ENCODE data around the gene SCAMP2. TPM values are rescaled to one million over a fixed set of nuclear protein-coding genes. Genes with fewer than 3 reads are reported as not detected.

The SCAMP2 gene
- total and polyA plus RNA-seq, 2 experiments from 2014 or later, result 34.7 to 51.3 TPM

GRCh38 chr15:74838137-74838516 is 35.0 kb downstream of the SCAMP2 start:
- no peak overlapping the region for H3K4me3 ChIP-seq
- peaks cover 23% of the 10 kb centered on the region for H3K27me3 Mint-ChIP-seq (ENCODE audit: insufficient read depth, low read depth, poor library complexity)
- ATAC-seq, result no peak
- H3F3A ChIP-seq (replicated peaks; ENCODE audit: low read depth), result peaks cover 4% of the 10 kb centered on the region; the same call in 1 of the 2 replicates
- H2AFZ ChIP-seq, result no peak overlapping the region
- no peaks in the 10 kb centered on the region; the same call in 1 of the 2 replicates for H3K36me3 ChIP-seq (ENCODE audit: insufficient read depth)
- H3K4me2 ChIP-seq, result no peak overlapping the region
- no peak overlapping the region for H3K4me3 Mint-ChIP-seq
- no peaks in the 10 kb centered on the region for H3K79me2 ChIP-seq (replicated peaks; ENCODE audit: insufficient read depth)
- DNase-seq (ENCODE audit: low spot score), result no peak
- no peaks in the 10 kb centered on the region; the same call in 1 of the 2 replicates for H3K4me1 ChIP-seq (ENCODE audit: insufficient read depth)
- H3K4me1 Mint-ChIP-seq, result peaks cover 34% of the 10 kb centered on the region
- no peaks in the 10 kb centered on the region; the same call in 1 of the 2 replicates for H4K20me1 ChIP-seq (replicated peaks; ENCODE audit: insufficient read depth)
- no peak for TF ChIP-seq CREB1 (CRISPR knock-in tag; IDR thresholded peaks at IDR 0.05; ENCODE audit: low read depth)
- TF ChIP-seq, protein P1, sequence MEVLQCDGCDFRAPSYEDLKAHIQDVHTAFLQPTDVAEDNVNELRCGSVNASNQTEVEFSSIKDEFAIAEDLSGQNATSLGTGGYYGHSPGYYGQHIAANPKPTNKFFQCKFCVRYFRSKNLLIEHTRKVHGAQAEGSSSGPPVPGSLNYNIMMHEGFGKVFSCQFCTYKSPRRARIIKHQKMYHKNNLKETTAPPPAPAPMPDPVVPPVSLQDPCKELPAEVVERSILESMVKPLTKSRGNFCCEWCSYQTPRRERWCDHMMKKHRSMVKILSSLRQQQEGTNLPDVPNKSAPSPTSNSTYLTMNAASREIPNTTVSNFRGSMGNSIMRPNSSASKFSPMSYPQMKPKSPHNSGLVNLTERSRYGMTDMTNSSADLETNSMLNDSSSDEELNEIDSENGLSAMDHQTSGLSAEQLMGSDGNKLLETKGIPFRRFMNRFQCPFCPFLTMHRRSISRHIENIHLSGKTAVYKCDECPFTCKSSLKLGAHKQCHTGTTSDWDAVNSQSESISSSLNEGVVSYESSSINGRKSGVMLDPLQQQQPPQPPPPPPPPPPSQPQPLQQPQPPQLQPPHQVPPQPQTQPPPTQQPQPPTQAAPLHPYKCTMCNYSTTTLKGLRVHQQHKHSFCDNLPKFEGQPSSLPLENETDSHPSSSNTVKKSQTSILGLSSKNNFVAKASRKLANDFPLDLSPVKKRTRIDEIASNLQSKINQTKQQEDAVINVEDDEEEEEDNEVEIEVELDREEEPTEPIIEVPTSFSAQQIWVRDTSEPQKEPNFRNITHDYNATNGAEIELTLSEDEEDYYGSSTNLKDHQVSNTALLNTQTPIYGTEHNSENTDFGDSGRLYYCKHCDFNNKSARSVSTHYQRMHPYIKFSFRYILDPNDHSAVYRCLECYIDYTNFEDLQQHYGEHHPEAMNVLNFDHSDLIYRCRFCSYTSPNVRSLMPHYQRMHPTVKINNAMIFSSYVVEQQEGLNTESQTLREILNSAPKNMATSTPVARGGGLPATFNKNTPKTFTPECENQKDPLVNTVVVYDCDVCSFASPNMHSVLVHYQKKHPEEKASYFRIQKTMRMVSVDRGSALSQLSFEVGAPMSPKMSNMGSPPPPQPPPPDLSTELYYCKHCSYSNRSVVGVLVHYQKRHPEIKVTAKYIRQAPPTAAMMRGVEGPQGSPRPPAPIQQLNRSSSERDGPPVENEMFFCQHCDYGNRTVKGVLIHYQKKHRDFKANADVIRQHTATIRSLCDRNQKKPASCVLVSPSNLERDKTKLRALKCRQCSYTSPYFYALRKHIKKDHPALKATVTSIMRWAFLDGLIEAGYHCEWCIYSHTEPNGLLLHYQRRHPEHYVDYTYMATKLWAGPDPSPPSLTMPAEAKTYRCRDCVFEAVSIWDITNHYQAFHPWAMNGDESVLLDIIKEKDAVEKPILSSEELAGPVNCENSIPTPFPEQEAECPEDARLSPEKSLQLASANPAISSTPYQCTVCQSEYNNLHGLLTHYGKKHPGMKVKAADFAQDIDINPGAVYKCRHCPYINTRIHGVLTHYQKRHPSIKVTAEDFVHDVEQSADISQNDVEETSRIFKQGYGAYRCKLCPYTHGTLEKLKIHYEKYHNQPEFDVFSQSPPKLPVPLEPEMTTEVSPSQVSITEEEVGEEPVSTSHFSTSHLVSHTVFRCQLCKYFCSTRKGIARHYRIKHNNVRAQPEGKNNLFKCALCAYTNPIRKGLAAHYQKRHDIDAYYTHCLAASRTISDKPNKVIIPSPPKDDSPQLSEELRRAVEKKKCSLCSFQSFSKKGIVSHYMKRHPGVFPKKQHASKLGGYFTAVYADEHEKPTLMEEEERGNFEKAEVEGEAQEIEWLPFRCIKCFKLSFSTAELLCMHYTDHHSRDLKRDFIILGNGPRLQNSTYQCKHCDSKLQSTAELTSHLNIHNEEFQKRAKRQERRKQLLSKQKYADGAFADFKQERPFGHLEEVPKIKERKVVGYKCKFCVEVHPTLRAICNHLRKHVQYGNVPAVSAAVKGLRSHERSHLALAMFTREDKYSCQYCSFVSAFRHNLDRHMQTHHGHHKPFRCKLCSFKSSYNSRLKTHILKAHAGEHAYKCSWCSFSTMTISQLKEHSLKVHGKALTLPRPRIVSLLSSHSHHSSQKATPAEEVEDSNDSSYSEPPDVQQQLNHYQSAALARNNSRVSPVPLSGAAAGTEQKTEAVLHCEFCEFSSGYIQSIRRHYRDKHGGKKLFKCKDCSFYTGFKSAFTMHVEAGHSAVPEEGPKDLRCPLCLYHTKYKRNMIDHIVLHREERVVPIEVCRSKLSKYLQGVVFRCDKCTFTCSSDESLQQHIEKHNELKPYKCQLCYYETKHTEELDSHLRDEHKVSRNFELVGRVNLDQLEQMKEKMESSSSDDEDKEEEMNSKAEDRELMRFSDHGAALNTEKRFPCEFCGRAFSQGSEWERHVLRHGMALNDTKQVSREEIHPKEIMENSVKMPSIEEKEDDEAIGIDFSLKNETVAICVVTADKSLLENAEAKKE (CRISPR knock-in tag; IDR thresholded peaks at IDR 0.05), result no peak
- TF ChIP-seq, protein P2, sequence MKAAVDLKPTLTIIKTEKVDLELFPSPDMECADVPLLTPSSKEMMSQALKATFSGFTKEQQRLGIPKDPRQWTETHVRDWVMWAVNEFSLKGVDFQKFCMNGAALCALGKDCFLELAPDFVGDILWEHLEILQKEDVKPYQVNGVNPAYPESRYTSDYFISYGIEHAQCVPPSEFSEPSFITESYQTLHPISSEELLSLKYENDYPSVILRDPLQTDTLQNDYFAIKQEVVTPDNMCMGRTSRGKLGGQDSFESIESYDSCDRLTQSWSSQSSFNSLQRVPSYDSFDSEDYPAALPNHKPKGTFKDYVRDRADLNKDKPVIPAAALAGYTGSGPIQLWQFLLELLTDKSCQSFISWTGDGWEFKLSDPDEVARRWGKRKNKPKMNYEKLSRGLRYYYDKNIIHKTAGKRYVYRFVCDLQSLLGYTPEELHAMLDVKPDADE (IDR thresholded peaks at IDR 0.05), result no peak
- TF ChIP-seq JUNB (IDR thresholded peaks at IDR 0.05; ENCODE audit: unreplicated experiment), result no peak
- no peak for TF ChIP-seq POLR2AphosphoS5 (IDR thresholded peaks at IDR 0.05; ENCODE audit: low read depth)
- no peak for TF ChIP-seq REST (IDR thresholded peaks at IDR 0.05; ENCODE audit: unreplicated experiment)
- no peak for TF ChIP-seq ZNF331 (CRISPR knock-in tag; IDR thresholded peaks at IDR 0.05; ENCODE audit: low read depth)
- no peak for TF ChIP-seq STAT1 (IDR thresholded peaks at IDR 0.05; ENCODE audit: unreplicated experiment)
- TF ChIP-seq EZH2phosphoT487 (IDR thresholded peaks at IDR 0.05; ENCODE audit: unreplicated experiment), result no peak
- no peak for TF ChIP-seq CTCF (conservative IDR thresholded peaks at IDR 0.05; ENCODE audit: low read depth in 2 of 2)
- TF ChIP-seq EZH2 (IDR thresholded peaks at IDR 0.05; ENCODE audit: low read depth, unreplicated experiment), result no peak
- TF ChIP-seq NANOG (IDR thresholded peaks at IDR 0.05; ENCODE audit: borderline replicate concordance), result no peak
- no peak for TF ChIP-seq ZNF114 (CRISPR knock-in tag; IDR thresholded peaks at IDR 0.05)
- no peaks in the 10 kb centered on the region for H3K27me3 ChIP-seq (ENCODE audit: insufficient read depth)
- H3K9me2 ChIP-seq (ENCODE audit: insufficient read depth), result no peaks in the 10 kb centered on the region
- H3K27ac ChIP-seq (ENCODE audit: low read depth), result no peak overlapping the region
- peaks cover 19% of the 10 kb centered on the region for H3K36me3 Mint-ChIP-seq (ENCODE audit: low read depth)
- no peaks in the 10 kb centered on the region; the same call in 2 of the 3 replicates for H3K9me3 Mint-ChIP-seq
- H3K27ac Mint-ChIP-seq, result no peak overlapping the region

All from GM23338 (cell line).